NCI-H2029 (cell line): ENCODE results near the gene ATP2A1.

Experiments
- DNase-seq: peaks from one replicate; lab custom pipeline; 2025; lab: John Stamatoyannopoulos, UW

The ATP2A1 gene

GRCh38 chr16:28878083-28878926 is at the start of gene ATP2A1:
TSS of gene ATP2A1 (plus strand) at chr16:28878488. CDS start at chr16:28878672, 184 bp downstream.
- no peak for DNase-seq

GRCh38 chr16:28829747-28830146 is 48.5 kb upstream of the ATP2A1 start:
- no peak for DNase-seq

- no peak for DNase-seq
Observed at GRCh38 chr16:28830531-28830930, 47.8 kb upstream of the ATP2A1 start.

- no peak for DNase-seq
Observed at GRCh38 chr16:28834349-28834748, 43.9 kb upstream of the ATP2A1 start.

- no peak for DNase-seq
Observed at GRCh38 chr16:28834873-28835863, 43.1 kb upstream of the ATP2A1 start.

GRCh38 chr16:28835864-28836760 is 42.2 kb upstream of the ATP2A1 start:
- no peak for DNase-seq

GRCh38 chr16:28836761-28837064 is 41.6 kb upstream of the ATP2A1 start:
- no peak for DNase-seq

GRCh38 chr16:28837672-28838557 is 40.4 kb upstream of the ATP2A1 start:
- no peak for DNase-seq

- DNase-seq: no peak
Observed at GRCh38 chr16:28838558-28838918, 39.8 kb upstream of the ATP2A1 start.

GRCh38 chr16:28839004-28839639 is 39.2 kb upstream of the ATP2A1 start:
- DNase-seq: no peak

GRCh38 chr16:28839899-28840298 is 38.4 kb upstream of the ATP2A1 start:
- DNase-seq: no peak

- DNase-seq: no peak
Observed at GRCh38 chr16:28842696-28843095, 35.6 kb upstream of the ATP2A1 start.

- DNase-seq: no peak
Observed at GRCh38 chr16:28843766-28844165, 34.5 kb upstream of the ATP2A1 start.

- no peak for DNase-seq
Observed at GRCh38 chr16:28844226-28844885, 33.9 kb upstream of the ATP2A1 start.

- DNase-seq: no peak
Observed at GRCh38 chr16:28845293-28845692, 33.0 kb upstream of the ATP2A1 start.

- DNase-seq: no peak
Observed at GRCh38 chr16:28845761-28846079, 32.6 kb upstream of the ATP2A1 start.

- DNase-seq: peak; percentile 98
Observed at GRCh38 chr16:28846080-28846932, 32.0 kb upstream of the ATP2A1 start, which contains the start of gene TUFM. TSS of gene TUFM (minus strand) at chr16:28846348. CDS start at chr16:28846269, 79 bp downstream.

GRCh38 chr16:28846933-28847273 is 31.4 kb upstream of the ATP2A1 start:
- DNase-seq: no peak

- no peak for DNase-seq
Observed at GRCh38 chr16:28858421-28858820, 19.9 kb upstream of the ATP2A1 start.
